ENCODE results near the gene SLC24A1.

The SLC24A1 gene

GRCh38 chr15:65618560-65619109 lies 3.1 kb upstream of the SLC24A1 start:
- DNase-seq (ENCODE audit: low spot score), result no peak

GRCh38 chr15:65619626-65620290 lies 2.0 kb upstream of the SLC24A1 start:
- no peak for DNase-seq (ENCODE audit: low spot score)

GRCh38 chr15:65620833-65621232 lies 905 bp upstream of the SLC24A1 start:
- DNase-seq (ENCODE audit: low spot score), result no peak

- DNase-seq (ENCODE audit: low spot score), result no peak
Observed at GRCh38 chr15:65623103-65623502, 1.4 kb downstream of the SLC24A1 start.

- DNase-seq (ENCODE audit: low spot score), result no peak
Observed at GRCh38 chr15:65626856-65627255, 5.1 kb downstream of the SLC24A1 start.

GRCh38 chr15:65629548-65629947 lies 7.8 kb downstream of the SLC24A1 start:
- DNase-seq (ENCODE audit: low spot score), result no peak

- DNase-seq (ENCODE audit: low spot score), result no peak
Observed at GRCh38 chr15:65630760-65631159, 9.0 kb downstream of the SLC24A1 start.

- no peak for DNase-seq (ENCODE audit: low spot score)
Observed at GRCh38 chr15:65631503-65631902, 9.8 kb downstream of the SLC24A1 start.

- no peak for DNase-seq (ENCODE audit: low spot score)
Observed at GRCh38 chr15:65632780-65633375, 11.1 kb downstream of the SLC24A1 start.

- no peak for DNase-seq (ENCODE audit: low spot score)
Observed at GRCh38 chr15:65633752-65634151, 12.0 kb downstream of the SLC24A1 start.

- no peak for DNase-seq (ENCODE audit: low spot score)
Observed at GRCh38 chr15:65634356-65634755, 12.6 kb downstream of the SLC24A1 start.

GRCh38 chr15:65638109-65638508 lies 16.4 kb downstream of the SLC24A1 start:
- no peak for DNase-seq (ENCODE audit: low spot score)

- DNase-seq (ENCODE audit: low spot score), result peak; percentile 55
Observed at GRCh38 chr15:65638681-65639089, 16.9 kb downstream of the SLC24A1 start.

- no peak for DNase-seq (ENCODE audit: low spot score)
Observed at GRCh38 chr15:65639509-65639908, 17.8 kb downstream of the SLC24A1 start.

GRCh38 chr15:65641768-65642475 lies 20.2 kb downstream of the SLC24A1 start:
- DNase-seq (ENCODE audit: low spot score), result no peak

GRCh38 chr15:65642594-65642993 lies 20.9 kb downstream of the SLC24A1 start:
- no peak for DNase-seq (ENCODE audit: low spot score)

GRCh38 chr15:65644282-65644681 lies 22.5 kb downstream of the SLC24A1 start:
- DNase-seq (ENCODE audit: low spot score), result no peak

GRCh38 chr15:65645392-65645791 lies 23.7 kb downstream of the SLC24A1 start:
- DNase-seq (ENCODE audit: low spot score), result no peak

- no peak for DNase-seq (ENCODE audit: low spot score)
Observed at GRCh38 chr15:65646486-65646885, 24.7 kb downstream of the SLC24A1 start.

GRCh38 chr15:65650312-65651041 lies 28.7 kb downstream of the SLC24A1 start:
- DNase-seq (ENCODE audit: low spot score), result no peak

GRCh38 chr15:65651042-65651322 lies 29.2 kb downstream of the SLC24A1 start:
- no peak for DNase-seq (ENCODE audit: low spot score)

Data from SW480 (cell line).